M059J (cell line): ENCODE measurements around the gene AP1S3. TPM values are rescaled to one million over a fixed set of nuclear protein-coding genes. Genes with fewer than 3 reads are reported as not detected.
"Not testable (repeated sequence)": the region's sequence is repeated elsewhere in the genome, so short reads cannot be mapped to it uniquely, and the experiment has no call there.

ENCODE experiments used
- DNase-seq: peaks from one replicate; pipeline ENCODE4 v3.0.0-alpha.2; 2012; ENCODE audit warnings: low read depth
- total RNA-seq: library from RNA; depleted of rRNA; stranded (reverse); fragments of >200 nt; shearing (Covaris generic); gene quantifications from 2 replicates; pipeline ENCODE4 v1.2.3, GENCODE V29; 2014; rRNA removed

Gene AP1S3
- total RNA-seq = 3.0 and 5.4 TPM in 2 replicates

GRCh38 chr2:223837287-223838061 is at the start of gene AP1S3:
Gene AP1S3, minus strand, starts transcription at chr2:223837582. Its CDS starts 132 bp downstream, at chr2:223837450.
- peak; percentile 56 for DNase-seq

GRCh38 chr2:223887127-223887526 is 49.7 kb upstream of the AP1S3 start:
- DNase-seq = no peak

- no peak for DNase-seq
Observed at GRCh38 chr2:223886726-223887125, 49.3 kb upstream of the AP1S3 start.

GRCh38 chr2:223884399-223884798 is 47.0 kb upstream of the AP1S3 start:
- DNase-seq = peak; percentile 26

- DNase-seq = no peak
Observed at GRCh38 chr2:223882715-223883114, 45.3 kb upstream of the AP1S3 start.

- no peak for DNase-seq
Observed at GRCh38 chr2:223880796-223881195, 43.4 kb upstream of the AP1S3 start.

GRCh38 chr2:223877721-223878410 is 40.5 kb upstream of the AP1S3 start:
- no peak for DNase-seq

GRCh38 chr2:223873672-223874071 is 36.3 kb upstream of the AP1S3 start:
- DNase-seq = no peak

GRCh38 chr2:223872772-223873171 is 35.4 kb upstream of the AP1S3 start:
- DNase-seq = not testable (repeated sequence)

DNA sequence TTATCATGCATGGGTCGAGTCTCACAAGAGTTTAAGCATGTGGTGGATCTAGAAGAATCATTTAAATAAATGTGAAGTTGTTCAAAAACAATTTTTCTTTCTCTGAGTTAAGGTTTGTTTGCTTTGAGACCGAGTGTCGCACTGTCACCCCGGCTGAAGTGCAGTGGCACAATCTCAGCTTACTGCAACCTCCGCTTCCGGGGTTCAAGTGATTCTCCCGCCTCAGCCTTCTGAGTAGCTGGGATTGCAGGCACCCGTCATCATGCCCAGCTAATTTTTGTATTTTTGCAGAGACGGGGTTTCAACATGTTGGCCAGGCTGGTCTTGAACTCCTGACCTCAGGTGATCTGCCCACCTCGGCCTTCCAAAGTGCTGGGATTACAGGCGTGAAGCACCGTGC is 34.3 kb upstream of the AP1S3 start:
- not testable (repeated sequence) for DNase-seq

DNA sequence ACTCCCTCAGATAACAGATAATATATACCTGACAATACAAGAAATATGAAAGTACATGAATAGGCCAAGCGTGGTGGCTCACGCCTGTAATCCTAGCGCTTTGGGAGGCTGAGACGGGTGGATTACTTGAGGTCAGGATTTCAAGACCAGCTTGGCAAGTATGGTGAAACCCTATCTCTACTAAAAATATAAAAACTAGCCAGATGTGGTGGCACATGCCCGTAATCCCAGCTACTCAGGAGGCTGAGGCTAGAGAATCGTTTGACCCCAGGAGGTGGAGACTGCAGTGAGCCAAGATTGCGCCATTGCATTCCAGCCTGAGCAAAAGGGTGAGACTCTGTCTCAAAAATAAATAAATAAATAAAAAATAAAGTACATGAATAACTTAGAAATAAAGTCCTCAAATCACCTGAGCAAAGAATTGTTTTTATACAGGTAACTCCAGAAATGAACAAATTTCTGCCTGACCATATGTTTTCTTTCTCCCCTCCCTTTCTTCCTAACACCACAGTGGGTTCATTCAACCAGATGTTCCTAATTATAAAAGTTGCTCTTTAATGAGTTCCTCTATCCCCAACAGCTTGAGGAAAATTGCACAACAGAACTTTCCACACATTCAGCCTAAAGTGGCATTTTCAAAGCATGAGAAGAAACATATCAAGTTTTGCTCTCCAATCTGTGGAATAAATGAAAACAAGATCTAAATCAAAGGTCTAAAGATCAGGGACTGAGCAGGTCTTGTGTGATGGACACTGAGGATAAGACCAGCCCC is 33.6 kb upstream of the AP1S3 start:
- DNase-seq = no peak

- no peak for DNase-seq
Observed at GRCh38 chr2:223868005-223868404, 30.6 kb upstream of the AP1S3 start.

- DNase-seq = no peak
Observed at GRCh38 chr2:223865907-223866508, 28.6 kb upstream of the AP1S3 start.

DNA sequence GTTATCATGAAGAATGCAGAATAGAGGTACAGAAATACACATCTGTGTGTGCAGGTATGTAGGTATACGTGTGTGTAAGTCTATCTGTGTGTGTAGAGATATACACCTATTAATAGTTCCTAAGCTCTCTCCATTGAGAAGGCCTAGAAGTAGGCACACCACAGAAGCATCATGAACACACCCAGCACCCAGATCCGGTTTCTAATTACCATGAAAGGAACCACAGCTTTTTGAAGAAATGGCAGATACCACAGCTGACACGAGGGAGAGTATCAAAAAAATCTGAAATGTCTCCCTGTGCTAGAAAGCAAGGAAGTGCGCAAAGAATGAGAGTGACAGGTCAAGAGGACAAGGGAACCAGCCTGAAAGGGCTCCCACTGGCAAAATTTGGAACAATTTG is 27.7 kb upstream of the AP1S3 start:
- no peak for DNase-seq

DNA sequence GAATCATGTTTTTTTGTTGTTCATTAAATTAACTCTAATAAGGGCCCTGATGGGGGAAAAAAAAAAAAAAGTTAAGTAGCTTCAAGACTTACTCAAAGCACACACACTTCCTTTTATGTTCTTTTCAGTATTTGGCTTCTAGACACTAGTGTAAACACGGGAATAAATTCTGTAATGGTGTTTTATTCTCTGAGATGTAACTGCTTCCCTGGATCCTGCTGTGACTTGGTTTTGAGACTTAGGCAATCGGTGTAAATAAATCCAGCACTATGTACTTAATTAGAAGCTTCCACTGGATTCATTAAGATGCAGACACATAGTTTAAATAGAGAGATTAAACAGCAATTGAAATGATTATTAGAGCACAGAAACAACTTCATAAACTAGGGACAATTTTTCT is 26.1 kb upstream of the AP1S3 start:
- no peak for DNase-seq

- peak; percentile 89 for DNase-seq
Observed at GRCh38 chr2:223860809-223861738, 23.7 kb upstream of the AP1S3 start.

- no peak for DNase-seq
Observed at GRCh38 chr2:223859070-223859469, 21.7 kb upstream of the AP1S3 start.

DNA sequence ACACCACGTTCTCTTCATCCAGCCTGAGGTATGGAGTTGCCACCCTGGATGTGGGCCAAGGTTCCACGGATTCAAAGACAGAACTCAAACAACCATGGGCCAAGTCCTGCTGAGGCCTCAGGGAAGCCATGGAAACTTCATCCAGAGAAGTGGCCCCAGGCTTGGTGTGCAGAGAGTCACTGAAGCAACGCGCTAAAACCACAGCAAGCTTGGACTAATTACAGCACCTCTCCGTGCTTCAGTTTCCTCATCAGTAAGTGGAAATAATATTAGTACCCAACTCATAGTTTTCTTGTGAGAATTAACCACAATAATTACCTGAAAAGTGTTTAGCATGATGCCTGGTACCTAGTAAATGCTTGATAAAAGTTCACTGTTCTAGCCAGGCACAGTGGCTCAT is 19.2 kb upstream of the AP1S3 start:
- no peak for DNase-seq

DNA sequence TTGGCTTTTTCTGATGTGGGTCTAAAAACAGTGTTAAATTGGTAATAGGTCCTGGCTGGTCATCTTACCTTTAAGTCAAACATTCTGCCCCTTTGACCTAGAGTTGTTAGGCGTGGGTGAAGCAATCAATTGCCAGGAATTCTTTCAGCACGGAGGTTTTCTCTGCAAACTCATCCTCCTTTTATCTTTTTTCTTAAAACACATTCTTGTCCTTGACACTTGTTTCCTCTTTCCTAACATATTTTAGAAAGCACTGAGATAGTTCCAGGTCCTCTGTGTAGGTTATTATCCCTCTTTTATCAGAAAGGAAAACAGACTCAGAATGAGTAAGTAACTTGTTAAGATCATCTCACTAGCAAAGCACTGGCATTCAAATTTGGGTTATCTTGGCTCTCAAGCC is 18.6 kb upstream of the AP1S3 start:
- DNase-seq = no peak

DNA sequence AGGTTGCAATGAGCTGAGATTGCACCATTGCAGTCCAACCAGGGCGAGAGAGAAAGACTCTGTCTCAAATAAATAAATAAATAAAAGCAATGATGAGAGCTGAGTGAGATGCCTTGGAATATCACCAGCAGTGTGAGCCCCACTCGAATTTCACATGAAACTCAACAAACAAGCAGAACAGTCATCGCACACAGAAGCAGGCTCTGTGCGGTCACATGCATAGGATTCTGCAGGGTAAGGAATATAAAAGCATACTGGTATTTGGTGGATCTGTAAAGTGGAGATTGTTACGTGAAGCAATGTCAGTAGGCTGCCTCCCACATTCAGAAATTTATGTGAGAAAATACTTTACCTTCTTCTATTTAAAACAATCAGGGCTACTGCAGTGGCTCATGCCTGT is 18.0 kb upstream of the AP1S3 start:
- DNase-seq = no peak

DNA sequence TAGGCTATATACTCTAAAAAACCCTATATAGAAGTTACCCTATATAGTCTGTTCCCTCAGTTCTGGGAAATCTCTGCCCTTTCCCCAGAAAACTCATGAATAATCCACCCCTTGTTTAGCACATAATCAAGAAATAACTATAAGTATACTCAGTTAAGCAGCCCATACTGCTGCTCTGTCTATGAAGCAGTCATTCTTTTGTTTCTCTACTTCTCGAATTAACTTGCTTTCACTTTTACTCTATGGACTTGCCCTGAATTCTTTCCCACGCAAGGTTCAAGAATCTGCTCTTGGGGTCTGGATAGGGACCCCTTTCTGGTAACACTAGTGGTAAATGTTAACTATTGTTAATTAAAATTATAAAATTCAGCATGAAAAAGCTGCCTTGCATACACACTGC is 17.4 kb upstream of the AP1S3 start:
- DNase-seq = no peak
